HepG2 (cell line): ENCODE data around the gene HABP2. TPM values are rescaled to one million over a fixed set of nuclear protein-coding genes. Genes with fewer than 3 reads are reported as not detected.

Source experiments
- ATAC-seq: fragments of 200-7000 bp; cut with Tn5 transposase; 3 replicates; pipeline ENCODE4 v1.9.1; 2020; ENCODE audit warnings: mild to moderate bottlenecking, moderate library complexity
- BruUV-seq: library from RNA; stranded (reverse); fragments of 400-500 nt; replicated peaks from 2 replicates; lab custom pipeline; 2021; lab: Mats Ljungman, UMichigan
- CTCF ChIA-PET: fragments of 300-600 bp; formaldehyde crosslinking; extraction: SDS; loops from one replicate; lab custom pipeline; 2021; ENCODE audit warnings: low total read pairs, inconsistent platforms, low intra/inter-chr PET ratio; lab: Yijun Ruan, JAX
- POLR2A ChIA-PET: fragments of 350-600 bp; sonication (Branson Sonifier 250); formaldehyde crosslinking; loops from one replicate; lab custom pipeline; 2020; ENCODE audit warnings: antibody characterized with exemption, inconsistent platforms; lab: Yijun Ruan, JAX
- DNase-seq: peaks from one replicate; pipeline ENCODE4 v3.0.0-alpha.2; 2015; ENCODE audit warnings: low spot score
- FAIRE-seq: peaks from 3 replicates; lab custom pipeline; 2011; peaks lifted over from hg19 to GRCh38; lab: Jason Lieb, UNC
- H2AFZ ChIP-seq: one replicate; pipeline ENCODE4 v1.6.1; 2011; ENCODE audit warnings: low read length, inconsistent platforms
- H3K27ac ChIP-seq: fragments of 300-600 bp; 3 replicates; pipeline ENCODE4 v1.8.0; 2011; ENCODE audit warnings: mixed run types, mild to moderate bottlenecking, mixed read lengths, low read length, inconsistent platforms; ENCODE audit not compliant: insufficient read depth; ENCODE audit errors: extremely low read length
- H3K27me3 ChIP-seq, 2 experiments: fragments of 200-600 bp in 1 of 2; 2 replicates in 1 of 2; 3 replicates in 1 of 2; pipeline versions ENCODE4 v1.6.0 to v1.8.0; 2011; ENCODE audit warnings: low read length in 2 of 2, mild to moderate bottlenecking in 2 of 2, moderate library complexity in 2 of 2, inconsistent platforms in 1 of 2; ENCODE audit not compliant: insufficient read depth in 2 of 2, control insufficient read depth in 1 of 2
- H3K36me3 ChIP-seq, 2 experiments: fragments of 200-600 bp in 1 of 2; replicated peaks in 1 of 2; 2 replicates in 1 of 2; 3 replicates in 1 of 2; pipeline versions ENCODE4 v1.5.1 to v1.8.0; 2011; ENCODE audit warnings: low read length in 2 of 2, inconsistent platforms in 1 of 2; ENCODE audit not compliant: insufficient read depth in 2 of 2, control insufficient read depth in 1 of 2
- H3K4me1 ChIP-seq: 2 replicates; pipeline ENCODE4 v1.5.1; 2012; ENCODE audit warnings: low read length, inconsistent platforms; ENCODE audit not compliant: insufficient read depth
- H3K4me2 ChIP-seq: 2 replicates; pipeline ENCODE4 v1.6.0; 2011; ENCODE audit warnings: low read depth, low read length, inconsistent platforms
- H3K4me3 ChIP-seq, 3 experiments: fragments of 200-600 bp in 1 of 3; sonication (generic), shearing (Covaris generic) in 1 of 3; replicated peaks in 1 of 3; 2 replicates each; pipeline ENCODE4 v1.5.1; 2011 to 2016; ENCODE audit warnings: low read length in 3 of 3, inconsistent platforms in 2 of 3, low read depth in 2 of 3, mild to moderate bottlenecking in 2 of 3, control low read depth in 1 of 3, mixed read lengths in 1 of 3; ENCODE audit not compliant: insufficient read depth in 1 of 3
- H3K79me2 ChIP-seq: one replicate; pipeline ENCODE4 v1.6.1; 2011; ENCODE audit warnings: low read length, inconsistent platforms; ENCODE audit not compliant: insufficient read depth
- H3K9ac ChIP-seq: 2 replicates; pipeline ENCODE4 v1.6.0; 2011; ENCODE audit warnings: mild to moderate bottlenecking, low read depth, low read length, inconsistent platforms; ENCODE audit not compliant: insufficient read depth
- H3K9me3 ChIP-seq: 2 replicates; pipeline ENCODE4 v1.5.1; 2012; ENCODE audit warnings: mild to moderate bottlenecking, low read length
- H4K20me1 ChIP-seq: 2 replicates; pipeline ENCODE4 v1.6.0; 2011; ENCODE audit warnings: inconsistent platforms, mild to moderate bottlenecking, low read length, moderate library complexity; ENCODE audit not compliant: insufficient read depth
- AGO2 ChIP-seq: fragments of 200-400 bp; formaldehyde crosslinking; optimal IDR thresholded peaks from 2 replicates; pipeline ENCODE3; 2017; ENCODE audit warnings: mild to moderate bottlenecking, low read depth, low read length, moderate library complexity
- JDP2 ChIP-seq: sonication (generic); formaldehyde crosslinking; IDR thresholded peaks from 2 replicates; pipeline ENCODE4 v1.8.1; 2022; ENCODE audit warnings: missing genetic modification reagents, borderline replicate concordance
- NFIC ChIP-seq: IDR thresholded peaks from 2 replicates; pipeline ENCODE4 v1.6.1; 2012; ENCODE audit warnings: mild to moderate bottlenecking, low read length, inconsistent platforms
- PAF1 ChIP-seq: IDR thresholded peaks from 2 replicates; pipeline ENCODE4 v1.6.1; 2016; ENCODE audit warnings: missing genetic modification reagents, missing compliant biosample characterization
- TCF12 ChIP-seq, 2 experiments: fragments of 450-650 bp in 1 of 2; sonication (generic) in 1 of 2; formaldehyde crosslinking in 1 of 2; IDR thresholded peaks; 2 replicates each; pipeline versions ENCODE4 v1.6.1 to v1.8.0; 2017 to 2022; ENCODE audit warnings: antibody characterized with exemption in 1 of 2, mild to moderate bottlenecking in 1 of 2, missing genetic modification reagents in 1 of 2, moderate library complexity in 1 of 2
- ZNF333 ChIP-seq: sonication (generic); formaldehyde crosslinking; IDR thresholded peaks from 2 replicates; pipeline ENCODE4 v1.4.0; 2020; ENCODE audit warnings: mild to moderate bottlenecking, missing genetic modification reagents, borderline replicate concordance
- ZNF83 ChIP-seq: sonication (generic); formaldehyde crosslinking; IDR thresholded peaks from 2 replicates; pipeline ENCODE4 v1.4.0; 2020; ENCODE audit warnings: missing genetic modification reagents, mild to moderate bottlenecking, borderline replicate concordance
- WGBS: methylation state at CpG from one replicate; pipeline ENCODE4 v1.1.6; 2017; ENCODE audit warnings: low lambda C conversion rate; 5-methylcytosine and 5-hydroxymethylcytosine counted together
- in situ Hi-C: cut with HindIII; loops from 2 replicates; pipeline ENCODE4 v1.10.0; 2017; ENCODE audit warnings: low pct_unique_long_range_greater_than_20kb; ENCODE audit not compliant: extremely low pct_ligation_motif_present
- intact Hi-C: fragments of 100-400 bp; cut with micrococcal nuclease; formaldehyde crosslinking; loops from one replicate; pipeline ENCODE4 v1.10.0; 2022; ENCODE audit not compliant: unreplicated experiment
- polyA plus RNA-seq, 8 experiments: library from polyadenylated mRNA; depleted of rRNA in 3 of 8; stranded (reverse) in 7 of 8; unstranded in 1 of 8; fragments of >200 nt; fragmentation: Illumina TruSeq in 4 of 8; extraction: Trizol in 4 of 8; gene quantifications; 2 replicates each; pipeline versions ENCODE4 v1.2.1 to v1.2.3, GENCODE V29; 2011 to 2016; ENCODE audit warnings: low read depth in 4 of 8, missing spikeins in 1 of 8, mixed read lengths in 1 of 8; ENCODE audit not compliant: insufficient read depth in 1 of 8
- total RNA-seq, 5 experiments: library from RNA; depleted of rRNA; stranded (reverse); fragments of >200 nt; fragmentation: Illumina TruSeq; extraction: Trizol; gene quantifications; 2 replicates each; pipeline ENCODE4 v1.2.3, GENCODE V29; 2016; ENCODE audit warnings: low read depth in 1 of 5
- TF ChIP-seq, protein P1 (sequence below): sonication (generic); formaldehyde crosslinking; IDR thresholded peaks from 2 replicates; pipeline ENCODE4 v1.5.0; 2020; ENCODE audit warnings: missing genetic modification reagents
- TF ChIP-seq, protein P2 (sequence below): sonication (generic); formaldehyde crosslinking; IDR thresholded peaks from 2 replicates; pipeline ENCODE4 v1.9.0; 2021; ENCODE audit warnings: mild to moderate bottlenecking, missing genetic modification reagents
- TF ChIP-seq, protein P3 (sequence below): sonication (generic); formaldehyde crosslinking; IDR thresholded peaks from 2 replicates; pipeline ENCODE4 v1.4.0; 2020; ENCODE audit warnings: missing genetic modification reagents, borderline replicate concordance
- TF ChIP-seq, protein P4 (sequence below): sonication (generic); formaldehyde crosslinking; IDR thresholded peaks from 2 replicates; pipeline ENCODE4 v1.4.0; 2020; ENCODE audit warnings: low read depth, mild to moderate bottlenecking, missing genetic modification reagents

Gene HABP2
- total and polyA plus RNA-seq, 2 of the 13 experiments (the other 11 are each of a cell fraction or from before 2014, with no cell fraction given) = 0.12 to 0.13 TPM

DNA sequence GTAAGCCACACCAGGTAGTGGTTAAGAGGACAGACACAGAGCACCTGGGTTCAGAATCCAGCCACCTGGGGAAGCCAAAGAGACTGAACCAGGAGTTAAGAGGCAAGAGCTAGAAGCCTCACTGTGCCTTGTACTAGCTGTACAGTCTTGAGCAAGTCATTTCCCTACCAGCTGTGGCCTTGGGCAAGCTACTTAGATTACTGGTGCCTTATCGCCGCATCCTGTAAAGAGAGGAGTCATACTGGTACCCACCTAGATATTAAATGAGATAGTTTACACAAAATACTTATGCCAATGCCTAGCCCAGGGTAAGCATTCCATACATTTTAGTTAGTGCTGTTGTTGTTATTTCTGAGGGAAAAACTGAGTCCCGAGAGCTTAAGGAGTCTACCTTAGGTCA lies 47.7 kb downstream of the HABP2 start:
- DNase-seq (no peak), FAIRE-seq (no peak), ATAC-seq (no peak)
- no peak overlapping the region for H3K4me3 ChIP-seq
- no peak overlapping the region for H3K9ac ChIP-seq
- no peaks in the 10 kb centered on the region for H3K79me2 ChIP-seq
- 64% methylated on average over 3 of the region's 3 CpGs for WGBS
- H3K36me3 ChIP-seq = no peaks in the 10 kb centered on the region
- H3K4me1 ChIP-seq = no peaks in the 10 kb centered on the region
- no peak overlapping the region for H3K27ac ChIP-seq
- ChIA-PET POLR2A (no interaction called here), CTCF (no interaction called here)
- no peak overlapping the region for H2AFZ ChIP-seq
- H3K9me3 ChIP-seq = no peaks in the 10 kb centered on the region
- no peaks in the 10 kb centered on the region; a peak in 1 of 5 replicates for H3K27me3 ChIP-seq
- in situ Hi-C loops (no loop called here), intact Hi-C loops (no loop called here)
- no TSS peak for BruUV-seq
- no peak overlapping the region for H3K4me2 ChIP-seq
- H4K20me1 ChIP-seq = no peaks in the 10 kb centered on the region
- TF ChIP-seq JDP2 (CRISPR knock-in tag) = no peak
- TF ChIP-seq, protein P1, sequence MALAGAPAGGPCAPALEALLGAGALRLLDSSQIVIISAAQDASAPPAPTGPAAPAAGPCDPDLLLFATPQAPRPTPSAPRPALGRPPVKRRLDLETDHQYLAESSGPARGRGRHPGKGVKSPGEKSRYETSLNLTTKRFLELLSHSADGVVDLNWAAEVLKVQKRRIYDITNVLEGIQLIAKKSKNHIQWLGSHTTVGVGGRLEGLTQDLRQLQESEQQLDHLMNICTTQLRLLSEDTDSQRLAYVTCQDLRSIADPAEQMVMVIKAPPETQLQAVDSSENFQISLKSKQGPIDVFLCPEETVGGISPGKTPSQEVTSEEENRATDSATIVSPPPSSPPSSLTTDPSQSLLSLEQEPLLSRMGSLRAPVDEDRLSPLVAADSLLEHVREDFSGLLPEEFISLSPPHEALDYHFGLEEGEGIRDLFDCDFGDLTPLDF = no peak
- TF ChIP-seq, protein P2, sequence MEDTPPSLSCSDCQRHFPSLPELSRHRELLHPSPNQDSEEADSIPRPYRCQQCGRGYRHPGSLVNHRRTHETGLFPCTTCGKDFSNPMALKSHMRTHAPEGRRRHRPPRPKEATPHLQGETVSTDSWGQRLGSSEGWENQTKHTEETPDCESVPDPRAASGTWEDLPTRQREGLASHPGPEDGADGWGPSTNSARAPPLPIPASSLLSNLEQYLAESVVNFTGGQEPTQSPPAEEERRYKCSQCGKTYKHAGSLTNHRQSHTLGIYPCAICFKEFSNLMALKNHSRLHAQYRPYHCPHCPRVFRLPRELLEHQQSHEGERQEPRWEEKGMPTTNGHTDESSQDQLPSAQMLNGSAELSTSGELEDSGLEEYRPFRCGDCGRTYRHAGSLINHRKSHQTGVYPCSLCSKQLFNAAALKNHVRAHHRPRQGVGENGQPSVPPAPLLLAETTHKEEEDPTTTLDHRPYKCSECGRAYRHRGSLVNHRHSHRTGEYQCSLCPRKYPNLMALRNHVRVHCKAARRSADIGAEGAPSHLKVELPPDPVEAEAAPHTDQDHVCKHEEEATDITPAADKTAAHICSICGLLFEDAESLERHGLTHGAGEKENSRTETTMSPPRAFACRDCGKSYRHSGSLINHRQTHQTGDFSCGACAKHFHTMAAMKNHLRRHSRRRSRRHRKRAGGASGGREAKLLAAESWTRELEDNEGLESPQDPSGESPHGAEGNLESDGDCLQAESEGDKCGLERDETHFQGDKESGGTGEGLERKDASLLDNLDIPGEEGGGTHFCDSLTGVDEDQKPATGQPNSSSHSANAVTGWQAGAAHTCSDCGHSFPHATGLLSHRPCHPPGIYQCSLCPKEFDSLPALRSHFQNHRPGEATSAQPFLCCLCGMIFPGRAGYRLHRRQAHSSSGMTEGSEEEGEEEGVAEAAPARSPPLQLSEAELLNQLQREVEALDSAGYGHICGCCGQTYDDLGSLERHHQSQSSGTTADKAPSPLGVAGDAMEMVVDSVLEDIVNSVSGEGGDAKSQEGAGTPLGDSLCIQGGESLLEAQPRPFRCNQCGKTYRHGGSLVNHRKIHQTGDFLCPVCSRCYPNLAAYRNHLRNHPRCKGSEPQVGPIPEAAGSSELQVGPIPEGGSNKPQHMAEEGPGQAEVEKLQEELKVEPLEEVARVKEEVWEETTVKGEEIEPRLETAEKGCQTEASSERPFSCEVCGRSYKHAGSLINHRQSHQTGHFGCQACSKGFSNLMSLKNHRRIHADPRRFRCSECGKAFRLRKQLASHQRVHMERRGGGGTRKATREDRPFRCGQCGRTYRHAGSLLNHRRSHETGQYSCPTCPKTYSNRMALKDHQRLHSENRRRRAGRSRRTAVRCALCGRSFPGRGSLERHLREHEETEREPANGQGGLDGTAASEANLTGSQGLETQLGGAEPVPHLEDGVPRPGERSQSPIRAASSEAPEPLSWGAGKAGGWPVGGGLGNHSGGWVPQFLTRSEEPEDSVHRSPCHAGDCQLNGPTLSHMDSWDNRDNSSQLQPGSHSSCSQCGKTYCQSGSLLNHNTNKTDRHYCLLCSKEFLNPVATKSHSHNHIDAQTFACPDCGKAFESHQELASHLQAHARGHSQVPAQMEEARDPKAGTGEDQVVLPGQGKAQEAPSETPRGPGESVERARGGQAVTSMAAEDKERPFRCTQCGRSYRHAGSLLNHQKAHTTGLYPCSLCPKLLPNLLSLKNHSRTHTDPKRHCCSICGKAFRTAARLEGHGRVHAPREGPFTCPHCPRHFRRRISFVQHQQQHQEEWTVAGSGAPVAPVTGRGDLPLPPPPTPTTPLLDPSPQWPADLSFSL (CRISPR knock-in tag) = no peak
- no peak for TF ChIP-seq PAF1 (CRISPR knock-in tag)
- TF ChIP-seq ZNF83 (CRISPR knock-in tag) = no peak
- no peak for TF ChIP-seq AGO2
- TF ChIP-seq, protein P3, sequence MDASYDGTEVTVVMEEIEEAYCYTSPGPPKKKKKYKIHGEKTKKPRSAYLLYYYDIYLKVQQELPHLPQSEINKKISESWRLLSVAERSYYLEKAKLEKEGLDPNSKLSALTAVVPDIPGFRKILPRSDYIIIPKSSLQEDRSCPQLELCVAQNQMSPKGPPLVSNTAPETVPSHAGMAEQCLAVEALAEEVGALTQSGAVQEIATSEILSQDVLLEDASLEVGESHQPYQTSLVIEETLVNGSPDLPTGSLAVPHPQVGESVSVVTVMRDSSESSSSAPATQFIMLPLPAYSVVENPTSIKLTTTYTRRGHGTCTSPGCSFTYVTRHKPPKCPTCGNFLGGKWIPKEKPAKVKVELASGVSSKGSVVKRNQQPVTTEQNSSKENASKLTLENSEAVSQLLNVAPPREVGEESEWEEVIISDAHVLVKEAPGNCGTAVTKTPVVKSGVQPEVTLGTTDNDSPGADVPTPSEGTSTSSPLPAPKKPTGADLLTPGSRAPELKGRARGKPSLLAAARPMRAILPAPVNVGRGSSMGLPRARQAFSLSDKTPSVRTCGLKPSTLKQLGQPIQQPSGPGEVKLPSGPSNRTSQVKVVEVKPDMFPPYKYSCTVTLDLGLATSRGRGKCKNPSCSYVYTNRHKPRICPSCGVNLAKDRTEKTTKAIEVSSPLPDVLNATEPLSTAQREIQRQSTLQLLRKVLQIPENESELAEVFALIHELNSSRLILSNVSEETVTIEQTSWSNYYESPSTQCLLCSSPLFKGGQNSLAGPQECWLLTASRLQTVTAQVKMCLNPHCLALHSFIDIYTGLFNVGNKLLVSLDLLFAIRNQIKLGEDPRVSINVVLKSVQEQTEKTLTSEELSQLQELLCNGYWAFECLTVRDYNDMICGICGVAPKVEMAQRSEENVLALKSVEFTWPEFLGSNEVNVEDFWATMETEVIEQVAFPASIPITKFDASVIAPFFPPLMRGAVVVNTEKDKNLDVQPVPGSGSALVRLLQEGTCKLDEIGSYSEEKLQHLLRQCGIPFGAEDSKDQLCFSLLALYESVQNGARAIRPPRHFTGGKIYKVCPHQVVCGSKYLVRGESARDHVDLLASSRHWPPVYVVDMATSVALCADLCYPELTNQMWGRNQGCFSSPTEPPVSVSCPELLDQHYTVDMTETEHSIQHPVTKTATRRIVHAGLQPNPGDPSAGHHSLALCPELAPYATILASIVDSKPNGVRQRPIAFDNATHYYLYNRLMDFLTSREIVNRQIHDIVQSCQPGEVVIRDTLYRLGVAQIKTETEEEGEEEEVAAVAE = no peak
- TF ChIP-seq, protein P4, sequence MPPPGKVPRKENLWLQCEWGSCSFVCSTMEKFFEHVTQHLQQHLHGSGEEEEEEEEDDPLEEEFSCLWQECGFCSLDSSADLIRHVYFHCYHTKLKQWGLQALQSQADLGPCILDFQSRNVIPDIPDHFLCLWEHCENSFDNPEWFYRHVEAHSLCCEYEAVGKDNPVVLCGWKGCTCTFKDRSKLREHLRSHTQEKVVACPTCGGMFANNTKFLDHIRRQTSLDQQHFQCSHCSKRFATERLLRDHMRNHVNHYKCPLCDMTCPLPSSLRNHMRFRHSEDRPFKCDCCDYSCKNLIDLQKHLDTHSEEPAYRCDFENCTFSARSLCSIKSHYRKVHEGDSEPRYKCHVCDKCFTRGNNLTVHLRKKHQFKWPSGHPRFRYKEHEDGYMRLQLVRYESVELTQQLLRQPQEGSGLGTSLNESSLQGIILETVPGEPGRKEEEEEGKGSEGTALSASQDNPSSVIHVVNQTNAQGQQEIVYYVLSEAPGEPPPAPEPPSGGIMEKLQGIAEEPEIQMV (CRISPR knock-in tag) = no peak
- TF ChIP-seq NFIC = no peak
- no peak for TF ChIP-seq ZNF333
- no peak for TF ChIP-seq TCF12 (IDR thresholded peaks at IDR 0.05)
- no peak for TF ChIP-seq TCF12 (CRISPR knock-in tag; IDR thresholded peaks at IDR 0.05)
